PC-9 (cell line): ENCODE measurements around the gene KIAA1328. TPM values are rescaled to one million over a fixed set of nuclear protein-coding genes. Genes with fewer than 3 reads are reported as not detected.

Experiments used
- BruUV-seq: library from RNA; stranded (reverse); fragments of 400-500 nt; replicated peaks from 2 replicates; lab custom pipeline; 2021; lab: Mats Ljungman, UMichigan
- CTCF ChIA-PET: fragments of 300-600 bp; sonication (Branson Sonifier 250); formaldehyde crosslinking; loops from one replicate; lab custom pipeline; 2022; ENCODE audit warnings: antibody characterized with exemption; lab: Charles Lee
- POLR2A ChIA-PET: fragments of 300-600 bp; sonication (Branson Sonifier 250); formaldehyde crosslinking; loops from one replicate; lab custom pipeline; 2022; ENCODE audit warnings: antibody characterized with exemption; ENCODE audit not compliant: unreplicated experiment; lab: Charles Lee
- DNase-seq, 2 experiments: peaks; one replicate each; pipeline versions ENCODE4 v3.0.0 to v3.0.0-alpha.2; 2015 to 2022; ENCODE audit warnings: mixed read lengths in 1 of 2
- H2AFZ ChIP-seq: fragments of 200-600 bp; sonication (generic); 2 replicates; pipeline ENCODE4 v1.8.1; 2017; ENCODE audit warnings: antibody characterized with exemption
- H3F3A ChIP-seq: fragments of 200-600 bp; sonication (generic); 2 replicates; pipeline ENCODE4 v1.8.1; 2017; ENCODE audit warnings: antibody characterized with exemption, mild to moderate bottlenecking, low read depth; ENCODE audit not compliant: insufficient read depth
- H3K27ac ChIP-seq: fragments of 200-600 bp; sonication (generic); 2 replicates; pipeline ENCODE4 v1.6.1; 2016; ENCODE audit warnings: mixed run types
- H3K27me3 ChIP-seq: fragments of 200-600 bp; sonication (generic); 2 replicates; pipeline ENCODE4 v1.6.1; 2016; ENCODE audit warnings: low read depth, mixed run types; ENCODE audit not compliant: insufficient read depth
- H3K36me3 ChIP-seq: fragments of 200-600 bp; sonication (generic); 2 replicates; pipeline ENCODE4 v1.6.1; 2016; ENCODE audit warnings: low read depth, mixed run types
- H3K4me1 ChIP-seq: fragments of 200-600 bp; sonication (generic); replicated peaks from 2 replicates; pipeline ENCODE4 v1.6.1; 2016; ENCODE audit warnings: mixed run types; ENCODE audit not compliant: insufficient read depth
- H3K4me2 ChIP-seq: fragments of 200-600 bp; sonication (generic); 2 replicates; pipeline ENCODE4 v1.6.1; 2017; ENCODE audit warnings: mixed run types
- H3K4me3 ChIP-seq: fragments of 200-600 bp; sonication (generic); 2 replicates; pipeline ENCODE4 v1.6.1; 2016; ENCODE audit warnings: mixed run types
- H3K79me2 ChIP-seq: fragments of 200-600 bp; sonication (generic); 2 replicates; pipeline ENCODE4 v1.6.1; 2017; ENCODE audit warnings: low read depth, mixed run types
- H3K9me2 ChIP-seq: fragments of 200-600 bp; sonication (generic); 2 replicates; pipeline ENCODE4 v1.8.1; 2017; ENCODE audit warnings: mild to moderate bottlenecking; ENCODE audit not compliant: insufficient read depth
- H3K9me3 ChIP-seq: fragments of 200-600 bp; sonication (generic); 2 replicates; pipeline ENCODE4 v1.8.1; 2016; ENCODE audit warnings: low read depth; ENCODE audit not compliant: insufficient read depth
- H4K20me1 ChIP-seq: fragments of 200-600 bp; sonication (generic); 2 replicates; pipeline ENCODE4 v1.8.1; 2017; ENCODE audit not compliant: insufficient read depth
- EZH2 ChIP-seq: fragments of 200-600 bp; sonication (generic); IDR thresholded peaks from 2 replicates; pipeline ENCODE4 v1.8.0; 2017; ENCODE audit warnings: antibody characterized with exemption, low read depth
- intact Hi-C: fragments of 100-400 bp; cut with micrococcal nuclease; formaldehyde crosslinking; loops from one replicate; pipeline ENCODE4 v1.10.0; 2022; ENCODE audit not compliant: unreplicated experiment
- total RNA-seq: library from RNA; stranded (reverse); gene quantifications from 2 replicates; pipeline ENCODE4 v1.2.3, GENCODE V29; 2021
- TF ChIP-seq, protein P1 (sequence below): fragments of 200-600 bp; sonication (generic); conservative IDR thresholded peaks from 2 replicates; pipeline ENCODE4 v1.6.1; 2017; ENCODE audit warnings: mixed run types, antibody characterized with exemption, mild to moderate bottlenecking, moderate library complexity

KIAA1328 gene
- total RNA-seq, 1 experiment from 2014 or later: 6.5 TPM

DNA sequence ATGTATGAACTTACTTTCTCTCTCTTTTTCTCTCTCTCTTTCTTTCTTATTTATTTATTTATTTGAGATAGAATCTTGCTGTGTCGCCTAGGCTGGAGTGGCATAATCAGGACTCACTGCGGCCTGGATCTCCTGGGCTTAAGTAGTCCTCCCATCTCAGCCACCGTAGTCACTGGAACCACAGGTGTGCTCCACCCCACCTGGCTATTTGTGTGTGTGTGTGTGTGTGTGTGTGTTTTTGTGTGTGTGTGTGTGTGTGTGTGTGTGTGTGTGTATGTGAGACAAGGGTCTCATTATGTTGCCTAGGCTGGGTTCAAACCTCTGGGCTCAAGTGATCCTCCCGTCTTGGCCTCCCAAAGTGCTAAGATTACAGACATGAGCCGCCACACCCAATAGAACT, 64.3 kb downstream of the KIAA1328 start:
- Histone ChIP-seq H3K9me2 (no peaks in the 10 kb centered on the region), H3K9me3 (no peaks in the 10 kb centered on the region), H3K27ac (no peak overlapping the region), H3K79me2 (no peaks in the 10 kb centered on the region), H3K4me3 (no peak overlapping the region), H3K36me3 (no peaks in the 10 kb centered on the region), H2AFZ (no peak overlapping the region), H3K27me3 (no peaks in the 10 kb centered on the region), H4K20me1 (no peaks in the 10 kb centered on the region), H3K4me2 (no peak overlapping the region), H3K4me1 (no peaks in the 10 kb centered on the region), H3F3A (no peaks in the 10 kb centered on the region)
- intact Hi-C loops: no loop called here
- ChIA-PET POLR2A (no interaction called here), CTCF (no interaction called here)
- DNase-seq: no peak
- no TSS peak for BruUV-seq
- no peak for TF ChIP-seq EZH2
- TF ChIP-seq, protein P1, sequence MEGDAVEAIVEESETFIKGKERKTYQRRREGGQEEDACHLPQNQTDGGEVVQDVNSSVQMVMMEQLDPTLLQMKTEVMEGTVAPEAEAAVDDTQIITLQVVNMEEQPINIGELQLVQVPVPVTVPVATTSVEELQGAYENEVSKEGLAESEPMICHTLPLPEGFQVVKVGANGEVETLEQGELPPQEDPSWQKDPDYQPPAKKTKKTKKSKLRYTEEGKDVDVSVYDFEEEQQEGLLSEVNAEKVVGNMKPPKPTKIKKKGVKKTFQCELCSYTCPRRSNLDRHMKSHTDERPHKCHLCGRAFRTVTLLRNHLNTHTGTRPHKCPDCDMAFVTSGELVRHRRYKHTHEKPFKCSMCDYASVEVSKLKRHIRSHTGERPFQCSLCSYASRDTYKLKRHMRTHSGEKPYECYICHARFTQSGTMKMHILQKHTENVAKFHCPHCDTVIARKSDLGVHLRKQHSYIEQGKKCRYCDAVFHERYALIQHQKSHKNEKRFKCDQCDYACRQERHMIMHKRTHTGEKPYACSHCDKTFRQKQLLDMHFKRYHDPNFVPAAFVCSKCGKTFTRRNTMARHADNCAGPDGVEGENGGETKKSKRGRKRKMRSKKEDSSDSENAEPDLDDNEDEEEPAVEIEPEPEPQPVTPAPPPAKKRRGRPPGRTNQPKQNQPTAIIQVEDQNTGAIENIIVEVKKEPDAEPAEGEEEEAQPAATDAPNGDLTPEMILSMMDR: no peak

DNA sequence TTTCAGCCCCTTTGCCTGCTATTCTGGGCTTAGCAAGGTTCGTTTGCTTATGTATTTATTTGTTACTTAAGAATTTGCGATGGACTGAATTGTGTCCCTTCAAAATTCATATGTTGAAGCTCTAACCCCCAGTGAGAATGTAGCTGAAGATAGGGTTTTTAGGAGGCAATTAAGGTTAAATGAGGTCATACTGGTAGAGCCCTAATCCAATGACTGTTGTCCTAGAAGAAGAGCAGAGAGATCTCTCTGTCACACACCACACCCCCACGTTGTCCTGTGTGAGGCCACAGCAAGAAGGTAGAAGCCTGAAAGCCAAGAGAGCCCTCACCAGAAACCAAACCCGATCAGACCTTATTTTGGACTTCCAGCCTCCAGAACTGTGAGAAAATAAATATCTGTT, 66.7 kb downstream of the KIAA1328 start:
- intact Hi-C loops: no loop called here
- TF ChIP-seq, protein P1: no peak
- TF ChIP-seq EZH2: no peak
- ChIA-PET POLR2A (no interaction called here), CTCF (no interaction called here)
- Histone ChIP-seq H3K4me3 (no peak overlapping the region), H3K36me3 (no peaks in the 10 kb centered on the region; the same call in 1 of the 2 replicates), H3K9me2 (no peaks in the 10 kb centered on the region), H2AFZ (no peak overlapping the region), H3K27ac (no peak overlapping the region), H3K4me1 (no peaks in the 10 kb centered on the region), H3K27me3 (no peaks in the 10 kb centered on the region), H3K79me2 (no peaks in the 10 kb centered on the region), H3K4me2 (no peak overlapping the region), H3F3A (no peaks in the 10 kb centered on the region), H3K9me3 (no peaks in the 10 kb centered on the region), H4K20me1 (no peaks in the 10 kb centered on the region)
- DNase-seq: no peak
- no TSS peak for BruUV-seq

DNA sequence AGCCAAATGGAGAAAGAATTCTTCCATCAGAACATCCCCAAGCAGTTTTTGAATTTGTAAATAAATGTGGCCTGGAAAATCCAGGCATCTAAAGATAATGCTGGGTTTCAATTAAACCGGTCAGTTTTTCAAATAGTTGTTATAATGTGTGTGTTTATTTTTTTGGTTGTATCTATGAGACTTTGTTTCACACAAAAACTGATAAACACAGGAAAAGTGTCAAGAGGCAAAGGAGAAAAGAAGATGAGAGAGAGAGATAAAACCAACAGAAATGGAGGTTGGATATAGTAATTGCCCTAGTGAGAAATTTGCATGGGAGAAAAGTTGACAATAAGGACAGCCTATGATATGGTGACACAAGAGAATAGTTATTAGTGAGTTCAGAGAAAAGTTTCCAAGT, 68.3 kb downstream of the KIAA1328 start:
- H3K4me3 ChIP-seq: no peak overlapping the region
- no peak overlapping the region for H2AFZ ChIP-seq
- intact Hi-C loops: no loop called here
- no peaks in the 10 kb centered on the region for H3F3A ChIP-seq
- POLR2A ChIA-PET: no interaction called here
- H3K27me3 ChIP-seq: no peaks in the 10 kb centered on the region
- no peaks in the 10 kb centered on the region for H3K79me2 ChIP-seq
- no peaks in the 10 kb centered on the region for H3K9me3 ChIP-seq
- no peaks in the 10 kb centered on the region for H3K9me2 ChIP-seq
- H3K36me3 ChIP-seq: no peaks in the 10 kb centered on the region; the same call in 1 of the 2 replicates
- no peak for DNase-seq
- no peaks in the 10 kb centered on the region for H4K20me1 ChIP-seq
- H3K27ac ChIP-seq: no peak overlapping the region
- H3K4me1 ChIP-seq: no peaks in the 10 kb centered on the region
- TF ChIP-seq EZH2: no peak
- TF ChIP-seq, protein P1: no peak
- CTCF ChIA-PET: no interaction called here
- no peak overlapping the region for H3K4me2 ChIP-seq
- no TSS peak for BruUV-seq
